CD4-positive, alpha-beta memory T cell (primary cell): ENCODE measurements around the gene TRAF3. TPM values are rescaled to one million over a fixed set of nuclear protein-coding genes. Genes with fewer than 3 reads are reported as not detected.

Experiments
- CTCF ChIA-PET: fragments of 350-600 bp; sonication (Branson Sonifier 250); formaldehyde crosslinking; loops from one replicate; lab custom pipeline; 2021; ENCODE audit warnings: inconsistent platforms; ENCODE audit not compliant: partially characterized antibody; lab: Charles Lee
- POLR2A ChIA-PET: fragments of 350-600 bp; sonication (Branson Sonifier 250); formaldehyde crosslinking; loops from one replicate; lab custom pipeline; 2021; ENCODE audit not compliant: partially characterized antibody; lab: Charles Lee
- DNase-seq, 5 donors: peaks; one replicate each; pipeline versions ENCODE4 v3.0.0 to v3.0.0-alpha.2; 2020 to 2022; ENCODE audit warnings: mixed read lengths in 1 of 5
- H3K27ac ChIP-seq: one replicate; pipeline ENCODE4 v1.7.0; 2013; ENCODE audit warnings: low read depth, low read length
- H3K27me3 ChIP-seq: 2 replicates; pipeline ENCODE4 v1.7.0; 2013; ENCODE audit warnings: mild to moderate bottlenecking, low read length, moderate library complexity; ENCODE audit not compliant: insufficient read depth
- H3K36me3 ChIP-seq: 2 replicates; pipeline ENCODE4 v1.7.0; 2013; ENCODE audit warnings: mild to moderate bottlenecking, low read length, moderate library complexity; ENCODE audit not compliant: insufficient read depth
- H3K4me1 ChIP-seq: 2 replicates; pipeline ENCODE4 v1.7.0; 2013; ENCODE audit warnings: mild to moderate bottlenecking, low read length, moderate library complexity; ENCODE audit not compliant: insufficient read depth
- H3K4me3 ChIP-seq, 2 donors: one replicate each; pipeline ENCODE4 v1.7.0; 2013; ENCODE audit warnings: low read length in 2 of 2, mild to moderate bottlenecking in 1 of 2
- H3K9me3 ChIP-seq, 2 donors: one replicate each; pipeline ENCODE4 v1.7.0; 2013; ENCODE audit warnings: low read length in 2 of 2, control low read depth in 1 of 2; ENCODE audit not compliant: control insufficient read depth in 1 of 2
- H3K27ac Mint-ChIP-seq, 7 donors: one replicate each; pipeline ENCODE4 v1.8.0; 2020 to 2021; ENCODE audit warnings: mixed read lengths in 7 of 7, mild to moderate bottlenecking in 6 of 7, inconsistent platforms in 3 of 7, moderate library complexity in 3 of 7
- H3K27me3 Mint-ChIP-seq, 2 donors: one replicate each; pipeline ENCODE4 v1.8.0; 2020 to 2021; ENCODE audit warnings: mixed read lengths in 2 of 2
- H3K36me3 Mint-ChIP-seq, 2 donors: one replicate each; pipeline ENCODE4 v1.8.0; 2020 to 2021; ENCODE audit warnings: mixed read lengths in 2 of 2, inconsistent platforms in 1 of 2, mild to moderate bottlenecking in 1 of 2
- H3K4me1 Mint-ChIP-seq, 4 donors: one replicate each; pipeline ENCODE4 v1.8.0; 2020 to 2021; ENCODE audit warnings: mixed read lengths in 4 of 4, mild to moderate bottlenecking in 1 of 4
- H3K4me3 Mint-ChIP-seq, 8 donors: one replicate each; pipeline ENCODE4 v1.8.0; 2020 to 2021; ENCODE audit warnings: mixed read lengths in 8 of 8, mild to moderate bottlenecking in 7 of 8, moderate library complexity in 6 of 8, inconsistent platforms in 3 of 8
- H3K9me3 Mint-ChIP-seq, 8 donors: one replicate each; pipeline ENCODE4 v1.8.0; 2020 to 2021; ENCODE audit warnings: mixed read lengths in 8 of 8, mild to moderate bottlenecking in 5 of 8, inconsistent platforms in 3 of 8, moderate library complexity in 1 of 8
- intact Hi-C: fragments of 100-400 bp; cut with micrococcal nuclease; formaldehyde crosslinking; loops from one replicate; pipeline ENCODE4 v1.15.1; 2023
- polyA plus RNA-seq, 2 donors: library from polyadenylated mRNA; unstranded; fragments of 300-500 nt; fragmentation: Illumina TruSeq; gene quantifications; one replicate each; pipeline ENCODE4 v1.2.3, GENCODE V29; 2021
- total RNA-seq, 2 experiments: library from RNA; stranded (reverse); gene quantifications; one replicate each; pipeline ENCODE4 v1.2.3, GENCODE V29; 2021

The TRAF3 gene
- total and polyA plus RNA-seq, 4 experiments from 2014 or later = 14.9 to 44.8 (median 32.2) TPM

- peaks cover 14 to 17% of the 10 kb centered on the region in 2 donors for H3K36me3 Mint-ChIP-seq
- H3K36me3 ChIP-seq = no peaks in the 10 kb centered on the region
- H3K27ac ChIP-seq = no peak overlapping the region
- no peak overlapping the region for H3K4me3 ChIP-seq
- ChIA-PET CTCF (interaction anchor here (1.0 to 3.3 kb wide), 3 partner anchors 11 to 22 kb away, joined by 3 to 11 read pairs (median 4); no protein-coding TSS in a partner anchor), POLR2A (interaction anchor here (1.6 to 1.9 kb wide), 2 partner anchors 10 to 23 kb away, joined by 4 to 6 read pairs; no protein-coding TSS in a partner anchor)
- intact Hi-C loops = no loop called here
- peak overlapping the region in 7 of 8 donors; percentile 28 to 84 (median 45) for H3K4me3 Mint-ChIP-seq
- H3K27ac Mint-ChIP-seq = peak overlapping the region in 6 of 7 donors; percentile 5 to 77 (median 38)
- H3K27me3 Mint-ChIP-seq = no peaks in the 10 kb centered on the region
- peaks cover 81% of the 10 kb centered on the region for H3K4me1 ChIP-seq
- H3K4me1 Mint-ChIP-seq = peaks cover 53 to 89% (median 69%) of the 10 kb centered on the region in 4 donors
- DNase-seq = no peak
- H3K9me3 Mint-ChIP-seq = no peaks in the 10 kb centered on the region
- H3K27me3 ChIP-seq = no peaks in the 10 kb centered on the region
- H3K9me3 ChIP-seq = no peaks in the 10 kb centered on the region
These were observed 7.8 kb downstream of the TRAF3 start for GRCh38 chr14:102784892-102785594.

DNA sequence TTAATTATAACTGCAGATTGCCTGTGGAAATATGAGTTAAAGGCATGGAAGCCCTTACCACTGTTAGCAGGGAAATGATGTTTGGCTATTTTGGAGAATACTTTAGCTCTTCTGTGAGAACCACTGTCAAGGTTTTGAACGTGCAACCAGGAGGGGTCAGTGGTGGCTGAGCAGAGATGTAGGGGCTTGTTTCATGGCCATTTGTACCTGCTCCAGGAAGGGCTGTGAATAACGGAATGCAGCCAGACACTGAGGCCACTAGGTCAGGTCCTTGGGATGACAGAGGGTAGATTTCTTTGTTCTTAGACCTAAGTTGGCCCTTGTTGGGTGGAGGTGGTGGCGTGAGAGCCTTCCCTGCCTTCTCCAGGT is 8.3 kb downstream of the TRAF3 start:
- no peaks in the 10 kb centered on the region for H3K9me3 Mint-ChIP-seq
- ChIA-PET POLR2A (interaction anchor here (1.6 to 1.9 kb wide), 2 partner anchors 10 to 22 kb away, joined by 4 to 6 read pairs; no protein-coding TSS in a partner anchor), CTCF (interaction anchor here (1.6 to 3.3 kb wide), 2 partner anchors 12 to 21 kb away, joined by 4 to 11 read pairs; no protein-coding TSS in a partner anchor)

DNA sequence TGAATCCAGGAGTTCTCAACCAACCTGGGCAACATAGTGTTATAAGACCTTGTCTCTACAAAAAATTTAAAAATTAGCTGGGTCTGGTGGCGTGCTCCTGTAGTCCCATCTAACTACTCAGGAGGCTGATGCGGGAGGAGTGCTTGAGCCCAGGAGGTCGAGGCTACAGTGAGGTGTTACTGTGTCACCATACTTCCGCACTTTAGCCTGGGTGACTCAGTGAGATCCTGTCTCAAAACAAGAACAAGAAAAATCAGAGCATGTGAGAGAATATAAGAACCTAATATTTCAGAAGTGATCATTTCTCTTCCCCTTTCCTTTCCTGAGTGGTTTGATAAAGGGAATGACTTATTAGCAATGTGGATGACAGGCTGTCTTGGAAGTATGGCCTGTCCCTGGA is 9.5 kb downstream of the TRAF3 start:
- no peak for DNase-seq
- no peak overlapping the region for H3K27ac ChIP-seq
- H3K9me3 ChIP-seq = no peaks in the 10 kb centered on the region
- H3K9me3 Mint-ChIP-seq = peaks cover 0 to 4% (median 0%) of the 10 kb centered on the region in 8 donors
- H3K4me1 ChIP-seq = peaks cover 70% of the 10 kb centered on the region
- no peaks in the 10 kb centered on the region for H3K36me3 ChIP-seq
- H3K4me3 ChIP-seq = no peak overlapping the region
- intact Hi-C loops = no loop called here
- no peaks in the 10 kb centered on the region for H3K27me3 ChIP-seq
- H3K4me3 Mint-ChIP-seq = peak overlapping the region in 5 of 8 donors; percentile 2 to 67 (median 58)
- H3K27me3 Mint-ChIP-seq = no peaks in the 10 kb centered on the region
- POLR2A ChIA-PET = no interaction called here
- CTCF ChIA-PET = no interaction called here
- peaks cover 55 to 92% (median 72%) of the 10 kb centered on the region in 4 donors for H3K4me1 Mint-ChIP-seq
- peak overlapping the region in 5 of 7 donors; percentile 5 to 79 (median 40) for H3K27ac Mint-ChIP-seq
- peaks cover 16 to 20% of the 10 kb centered on the region in 2 donors for H3K36me3 Mint-ChIP-seq

More for the DNA sequence above, 8.3 kb downstream of the TRAF3 start:
- peaks cover 55 to 89% (median 70%) of the 10 kb centered on the region in 4 donors for H3K4me1 Mint-ChIP-seq
- DNase-seq = no peak
- peak overlapping the region in 5 of 7 donors; percentile 1 to 47 (median 5) for H3K27ac Mint-ChIP-seq
- peaks cover 12 to 18% of the 10 kb centered on the region in 2 donors for H3K36me3 Mint-ChIP-seq
- peak overlapping the region in 6 of 8 donors; percentile 2 to 52 (median 10) for H3K4me3 Mint-ChIP-seq
- Histone ChIP-seq H3K4me3 (no peak overlapping the region), H3K27ac (no peak overlapping the region), H3K4me1 (peaks cover 77% of the 10 kb centered on the region), H3K27me3 (no peaks in the 10 kb centered on the region), H3K9me3 (no peaks in the 10 kb centered on the region), H3K36me3 (no peaks in the 10 kb centered on the region)
- intact Hi-C loops = no loop called here
- H3K27me3 Mint-ChIP-seq = no peaks in the 10 kb centered on the region

- DNase-seq = peak in 2 of 5 donors; percentile 15 to 30
- Histone ChIP-seq H3K36me3 (no peaks in the 10 kb centered on the region), H3K4me1 (peaks cover 59% of the 10 kb centered on the region), H3K4me3 (no peak overlapping the region), H3K27me3 (no peaks in the 10 kb centered on the region), H3K9me3 (no peaks in the 10 kb centered on the region), H3K27ac (no peak overlapping the region)
- intact Hi-C loops = no loop called here
- H3K27me3 Mint-ChIP-seq = no peaks in the 10 kb centered on the region
- peaks cover 22 to 28% of the 10 kb centered on the region in 2 donors for H3K36me3 Mint-ChIP-seq
- H3K9me3 Mint-ChIP-seq = peaks cover 0 to 7% (median 3%) of the 10 kb centered on the region in 8 donors
- POLR2A ChIA-PET = no interaction called here
- peaks cover 50 to 87% (median 67%) of the 10 kb centered on the region in 4 donors for H3K4me1 Mint-ChIP-seq
- peak overlapping the region in 4 of 8 donors; percentile 3 to 30 (median 12) for H3K4me3 Mint-ChIP-seq
- CTCF ChIA-PET = no interaction called here
- peak overlapping the region in 5 of 7 donors; percentile 9 to 51 (median 22) for H3K27ac Mint-ChIP-seq
These were observed 12.1 kb downstream of the TRAF3 start for GRCh38 chr14:102789349-102789748.

GRCh38 chr14:102793531-102794328 is 16.5 kb downstream of the TRAF3 start:
- ChIA-PET CTCF (interaction anchor here (1.3 kb wide), 1 partner anchor 100 kb away, joined by 3 read pairs; no protein-coding TSS in a partner anchor), POLR2A (interaction anchor here (1.4 kb wide), 1 partner anchor 11 kb away, joined by 3 read pairs; no protein-coding TSS in a partner anchor)
- Histone ChIP-seq H3K4me1 (peaks cover 64% of the 10 kb centered on the region), H3K27me3 (no peaks in the 10 kb centered on the region), H3K4me3 (no peak overlapping the region), H3K36me3 (no peaks in the 10 kb centered on the region), H3K9me3 (no peaks in the 10 kb centered on the region), H3K27ac (no peak overlapping the region)
- no peak for DNase-seq
- H3K36me3 Mint-ChIP-seq = peaks cover 24 to 27% of the 10 kb centered on the region in 2 donors
- peaks cover 40 to 80% (median 61%) of the 10 kb centered on the region in 4 donors for H3K4me1 Mint-ChIP-seq
- H3K4me3 Mint-ChIP-seq = peak overlapping the region in 5 of 8 donors; percentile 8 to 49 (median 29)
- intact Hi-C loops = no loop called here
- H3K9me3 Mint-ChIP-seq = peaks cover 0 to 7% (median 3%) of the 10 kb centered on the region in 8 donors
- H3K27me3 Mint-ChIP-seq = no peaks in the 10 kb centered on the region
- peak overlapping the region; percentile 13 to 80 (median 47) for H3K27ac Mint-ChIP-seq

GRCh38 chr14:102795060-102795925 is 18.0 kb downstream of the TRAF3 start:
- intact Hi-C loops = no loop called here
- peaks cover 0 to 7% (median 3%) of the 10 kb centered on the region in 8 donors for H3K9me3 Mint-ChIP-seq
- POLR2A ChIA-PET = interaction anchor here (0.6 to 1.4 kb wide), 5 partner anchors 8 to 539 kb away, joined by 3 to 4 read pairs (median 3); partner anchors contain the start of gene EIF5
- DNase-seq = peak; percentile 39 to 66 (median 45)
- no peaks in the 10 kb centered on the region for H3K36me3 ChIP-seq
- no peak overlapping the region for H3K4me3 ChIP-seq
- peaks cover 21 to 28% of the 10 kb centered on the region in 2 donors for H3K36me3 Mint-ChIP-seq
- no peaks in the 10 kb centered on the region for H3K27me3 Mint-ChIP-seq
- peaks cover 63% of the 10 kb centered on the region for H3K4me1 ChIP-seq
- H3K4me1 Mint-ChIP-seq = peaks cover 37 to 77% (median 59%) of the 10 kb centered on the region in 4 donors
- peak overlapping the region; percentile 70 to 95 (median 90) for H3K27ac Mint-ChIP-seq
- H3K27me3 ChIP-seq = no peaks in the 10 kb centered on the region
- H3K9me3 ChIP-seq = no peaks in the 10 kb centered on the region
- CTCF ChIA-PET = interaction anchor here (1.3 kb wide), 1 partner anchor 101 kb away, joined by 3 read pairs; no protein-coding TSS in a partner anchor
- peak overlapping the region in 6 of 8 donors; percentile 4 to 84 (median 33) for H3K4me3 Mint-ChIP-seq
- peak overlapping the region; percentile 22 for H3K27ac ChIP-seq
